BE2C (cell line): ENCODE results near the gene MYO15B.

Experiments used
- DNase-seq: peaks from one replicate; pipeline ENCODE4 v3.0.0-alpha.2; 2020
- H3K27me3 ChIP-seq: fragments of 250-450 bp; sonication (Bioruptor Pico); 2 replicates; pipeline ENCODE4 v1.5.1; 2020; ENCODE audit warnings: mild to moderate bottlenecking
- H3K36me3 ChIP-seq: fragments of 250-450 bp; sonication (Bioruptor Pico); 2 replicates; pipeline ENCODE4 v1.5.1; 2020; ENCODE audit warnings: mild to moderate bottlenecking
- H3K4me1 ChIP-seq: fragments of 250-450 bp; sonication (Bioruptor Pico); 2 replicates; pipeline ENCODE4 v1.5.1; 2020
- H3K4me3 ChIP-seq: 2 replicates; pipeline ENCODE4 v1.5.1; 2011; ENCODE audit warnings: low read depth, low read length
- H3K9me3 ChIP-seq: fragments of 250-450 bp; sonication (Bioruptor Pico); 2 replicates; pipeline ENCODE4 v1.5.1; 2020
- TF ChIP-seq, protein P1 (sequence below): IDR thresholded peaks from 2 replicates; pipeline ENCODE4 v1.5.1; 2012; ENCODE audit warnings: mild to moderate bottlenecking, low read depth, low read length

Gene MYO15B

GRCh38 chr17:75551266-75551665, 36.3 kb upstream of the MYO15B start:
- Histone ChIP-seq H3K27me3 (no peaks in the 10 kb centered on the region), H3K4me3 (no peak overlapping the region), H3K9me3 (no peaks in the 10 kb centered on the region), H3K36me3 (no peaks in the 10 kb centered on the region), H3K4me1 (no peaks in the 10 kb centered on the region)
- TF ChIP-seq, protein P1, sequence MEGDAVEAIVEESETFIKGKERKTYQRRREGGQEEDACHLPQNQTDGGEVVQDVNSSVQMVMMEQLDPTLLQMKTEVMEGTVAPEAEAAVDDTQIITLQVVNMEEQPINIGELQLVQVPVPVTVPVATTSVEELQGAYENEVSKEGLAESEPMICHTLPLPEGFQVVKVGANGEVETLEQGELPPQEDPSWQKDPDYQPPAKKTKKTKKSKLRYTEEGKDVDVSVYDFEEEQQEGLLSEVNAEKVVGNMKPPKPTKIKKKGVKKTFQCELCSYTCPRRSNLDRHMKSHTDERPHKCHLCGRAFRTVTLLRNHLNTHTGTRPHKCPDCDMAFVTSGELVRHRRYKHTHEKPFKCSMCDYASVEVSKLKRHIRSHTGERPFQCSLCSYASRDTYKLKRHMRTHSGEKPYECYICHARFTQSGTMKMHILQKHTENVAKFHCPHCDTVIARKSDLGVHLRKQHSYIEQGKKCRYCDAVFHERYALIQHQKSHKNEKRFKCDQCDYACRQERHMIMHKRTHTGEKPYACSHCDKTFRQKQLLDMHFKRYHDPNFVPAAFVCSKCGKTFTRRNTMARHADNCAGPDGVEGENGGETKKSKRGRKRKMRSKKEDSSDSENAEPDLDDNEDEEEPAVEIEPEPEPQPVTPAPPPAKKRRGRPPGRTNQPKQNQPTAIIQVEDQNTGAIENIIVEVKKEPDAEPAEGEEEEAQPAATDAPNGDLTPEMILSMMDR: no peak
- no peak for DNase-seq

- no peak for DNase-seq
Measured at GRCh38 chr17:75552425-75553294, 34.9 kb upstream of the MYO15B start.

DNA sequence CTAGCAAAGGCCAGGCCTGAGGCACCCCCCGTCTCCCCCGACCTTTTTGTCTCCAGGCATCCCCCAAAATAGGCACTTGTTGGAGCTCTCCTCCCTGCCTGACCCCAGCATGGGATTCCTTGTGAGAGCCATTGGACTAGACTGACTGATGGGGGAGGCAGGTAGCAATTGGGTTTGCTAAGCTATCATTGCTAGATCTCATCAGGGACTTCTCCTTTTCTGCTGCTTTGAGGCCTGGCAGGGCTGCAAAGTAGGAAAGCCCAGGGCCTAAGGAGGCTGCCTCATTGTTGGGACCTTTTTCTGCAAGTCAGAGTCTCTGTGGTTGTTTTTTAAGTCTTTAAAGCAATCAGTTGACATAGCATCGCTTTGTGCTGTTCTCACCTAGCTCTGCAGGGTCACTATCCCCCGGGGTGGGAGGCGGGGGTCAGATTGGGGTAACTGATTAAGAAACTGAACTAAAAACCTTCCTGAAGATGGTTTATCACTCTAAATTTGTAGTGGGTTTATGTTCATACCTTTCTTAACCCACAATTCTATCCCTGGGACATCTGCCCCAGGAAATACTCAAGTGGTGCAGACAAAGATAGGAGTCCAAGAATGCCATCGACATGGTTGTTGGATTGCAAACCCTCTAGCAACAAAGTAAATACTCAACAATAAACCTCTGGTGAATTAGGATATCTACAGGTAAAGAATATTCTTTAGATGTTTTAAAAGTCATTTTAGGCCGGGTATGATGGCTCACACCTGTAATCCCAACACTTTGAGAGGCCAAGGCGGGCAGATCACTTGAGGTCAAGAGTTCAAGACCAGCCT, 34.1 kb upstream of the MYO15B start:
- Histone ChIP-seq H3K9me3 (no peaks in the 10 kb centered on the region), H3K4me1 (peaks cover 8% of the 10 kb centered on the region; the same call in 1 of the 2 replicates)
- no peak for DNase-seq

More at GRCh38 chr17:75552425-75553294, 34.9 kb upstream of the MYO15B start:
- TF ChIP-seq, protein P1: no peak
- Histone ChIP-seq H3K9me3 (no peaks in the 10 kb centered on the region), H3K4me1 (peaks cover 6% of the 10 kb centered on the region; the same call in 1 of the 2 replicates), H3K36me3 (no peaks in the 10 kb centered on the region), H3K4me3 (no peak overlapping the region), H3K27me3 (no peaks in the 10 kb centered on the region)

DNA sequence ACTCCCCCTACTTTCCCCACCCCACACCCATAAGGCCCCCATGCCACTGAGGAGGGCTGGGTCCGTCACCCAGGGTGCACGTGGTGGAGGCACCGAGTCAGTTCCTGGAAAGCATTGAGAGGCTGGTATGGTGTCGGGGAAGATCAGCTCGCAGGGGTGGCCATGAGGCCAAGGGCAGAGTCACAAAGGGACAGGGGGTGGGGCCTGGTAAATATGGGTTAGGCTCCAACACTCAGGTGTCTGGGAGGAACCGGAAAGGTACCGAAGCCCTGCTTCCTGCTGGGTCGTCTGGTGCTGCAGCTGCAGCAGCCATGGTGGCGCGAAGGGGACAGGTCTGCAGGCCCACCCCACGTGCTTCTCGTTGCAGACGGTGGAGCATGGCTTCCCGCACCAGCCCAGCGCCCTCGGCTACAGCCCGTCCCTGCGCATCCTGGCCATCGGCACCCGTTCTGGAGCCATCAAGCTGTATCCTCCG, 31.9 kb upstream of the MYO15B start:
- Histone ChIP-seq H3K4me1 (peaks cover 8% of the 10 kb centered on the region; the same call in 1 of the 2 replicates), H3K36me3 (no peaks in the 10 kb centered on the region), H3K27me3 (no peaks in the 10 kb centered on the region), H3K4me3 (no peak overlapping the region), H3K9me3 (no peaks in the 10 kb centered on the region)
- TF ChIP-seq, protein P1: no peak
- DNase-seq: no peak

More for the DNA sequence above, 34.1 kb upstream of the MYO15B start:
- Histone ChIP-seq H3K27me3 (no peaks in the 10 kb centered on the region), H3K4me3 (no peak overlapping the region), H3K36me3 (no peaks in the 10 kb centered on the region)
- TF ChIP-seq, protein P1: no peak

- Histone ChIP-seq H3K4me3 (no peak overlapping the region), H3K9me3 (no peaks in the 10 kb centered on the region), H3K36me3 (no peaks in the 10 kb centered on the region), H3K4me1 (peaks cover 8% of the 10 kb centered on the region; the same call in 1 of the 2 replicates), H3K27me3 (no peaks in the 10 kb centered on the region)
- DNase-seq: peak; percentile 66
- TF ChIP-seq, protein P1: no peak
Measured at GRCh38 chr17:75557075-75557851, 30.3 kb upstream of the MYO15B start.
